ENCODE results near the gene PLXDC2.
A peak's percentile ranks its signal among the peaks of the same experiment; 100 is the strongest.

PLXDC2 gene

DNA sequence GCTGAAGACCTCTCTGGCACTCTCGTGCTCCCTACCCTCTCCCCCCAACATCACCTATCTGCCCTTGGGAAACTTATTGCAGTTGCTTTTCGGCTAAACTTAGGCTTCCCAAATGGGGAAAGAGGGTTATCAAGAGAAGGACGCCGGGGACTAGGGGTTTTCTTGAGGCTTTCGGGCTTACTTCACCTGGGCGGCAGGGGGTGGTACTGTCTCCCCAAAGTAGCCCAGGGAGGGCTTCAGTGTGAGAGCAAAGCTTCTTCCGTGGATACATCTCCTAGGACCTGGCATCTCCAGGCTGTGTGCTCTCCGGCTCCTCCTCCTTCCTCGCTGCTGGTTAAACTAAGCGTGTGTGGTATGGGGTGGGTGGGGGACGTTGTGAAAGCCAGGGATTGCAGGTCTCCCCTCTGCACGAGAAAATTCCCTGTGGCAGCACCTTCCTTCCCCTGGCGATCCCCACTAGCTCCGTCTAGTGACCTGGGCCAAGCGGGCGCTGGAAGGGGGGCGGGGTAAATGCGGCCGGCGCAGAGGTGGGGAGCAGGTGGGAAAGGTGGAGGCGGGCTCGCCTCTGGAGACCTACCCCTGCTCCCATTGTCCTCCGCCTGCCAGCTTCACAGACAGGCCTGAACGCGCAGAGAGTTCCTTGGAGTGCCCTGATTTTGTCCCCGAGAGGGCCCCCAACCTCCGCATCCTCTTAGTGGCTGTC lies 1.1 kb downstream of the PLXDC2 start:
- DNase-seq = no peak

DNA sequence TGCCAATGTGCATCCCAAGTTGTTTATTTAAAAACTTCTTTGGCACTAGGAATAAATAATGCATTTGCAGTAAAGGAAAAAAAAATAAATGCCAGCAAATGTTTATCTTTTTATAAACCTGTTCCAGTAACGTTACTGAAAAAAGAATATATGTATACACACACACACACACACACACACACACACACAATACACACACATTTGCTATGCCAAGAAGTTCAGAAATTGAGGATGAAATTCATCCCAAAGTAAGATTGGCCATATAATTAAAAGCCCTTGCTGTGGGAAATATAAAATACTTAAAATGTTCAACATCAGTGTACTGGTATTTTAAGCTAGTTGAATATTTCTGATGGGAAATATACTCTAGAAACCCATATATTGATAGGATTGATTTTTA lies 2.6 kb downstream of the PLXDC2 start:
- DNase-seq = no peak

DNA sequence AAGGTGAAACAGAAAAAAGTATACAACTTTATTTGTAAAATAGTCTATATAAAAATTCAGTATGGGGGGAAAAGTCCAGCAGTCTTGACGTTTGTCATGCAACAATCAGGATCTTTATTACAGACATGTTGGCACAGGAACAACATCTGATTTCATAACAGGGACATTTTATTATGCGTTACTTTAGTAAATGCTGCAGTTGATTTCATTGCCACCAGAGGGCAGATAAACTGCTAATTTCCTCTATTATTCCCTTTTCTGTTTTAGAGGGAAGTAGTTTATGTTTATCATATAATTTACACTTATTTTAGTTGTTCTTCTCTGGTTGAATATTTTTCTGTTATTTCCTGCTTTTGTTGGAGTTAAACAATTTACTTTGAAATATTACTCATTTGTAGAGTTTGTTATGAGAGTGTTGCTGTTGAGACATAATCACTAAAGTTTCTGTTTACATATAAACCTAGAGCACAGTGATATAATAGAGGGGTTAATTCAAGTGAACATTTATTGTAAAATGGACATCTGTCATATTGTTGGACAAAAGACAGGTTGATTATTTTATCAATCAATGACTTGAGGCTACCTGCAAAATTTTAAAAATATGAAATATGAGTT lies 3.3 kb downstream of the PLXDC2 start:
- DNase-seq = peak; percentile 3

- DNase-seq = no peak
These were observed 8.4 kb downstream of the PLXDC2 start for GRCh38 chr10:19824381-19825342.

GRCh38 chr10:19825700-19826099 lies 9.5 kb downstream of the PLXDC2 start:
- no peak for DNase-seq

GRCh38 chr10:19826712-19827111 lies 10.5 kb downstream of the PLXDC2 start:
- no peak for DNase-seq

- DNase-seq = no peak
These were observed 12.2 kb downstream of the PLXDC2 start for GRCh38 chr10:19828278-19829049.

DNA sequence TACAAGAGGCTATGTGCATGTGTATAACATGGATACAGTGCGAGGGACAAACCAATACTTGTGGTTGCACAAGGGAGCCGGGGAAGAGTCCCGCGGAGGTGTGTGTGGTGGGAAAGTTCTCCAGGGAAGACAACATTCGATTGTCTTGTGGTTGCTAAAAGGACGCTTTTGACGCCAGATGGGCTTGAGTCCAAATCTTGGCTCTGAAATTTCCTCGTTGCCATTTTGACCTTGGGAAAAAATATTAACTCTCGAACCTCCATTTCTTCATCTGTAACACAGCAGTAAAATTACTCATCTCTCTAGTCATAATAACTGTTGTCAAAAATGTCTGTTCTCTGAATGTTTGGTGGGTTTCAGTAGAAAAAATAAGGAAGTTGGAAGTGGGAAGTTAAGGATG lies 16.5 kb downstream of the PLXDC2 start:
- DNase-seq = no peak

DNA sequence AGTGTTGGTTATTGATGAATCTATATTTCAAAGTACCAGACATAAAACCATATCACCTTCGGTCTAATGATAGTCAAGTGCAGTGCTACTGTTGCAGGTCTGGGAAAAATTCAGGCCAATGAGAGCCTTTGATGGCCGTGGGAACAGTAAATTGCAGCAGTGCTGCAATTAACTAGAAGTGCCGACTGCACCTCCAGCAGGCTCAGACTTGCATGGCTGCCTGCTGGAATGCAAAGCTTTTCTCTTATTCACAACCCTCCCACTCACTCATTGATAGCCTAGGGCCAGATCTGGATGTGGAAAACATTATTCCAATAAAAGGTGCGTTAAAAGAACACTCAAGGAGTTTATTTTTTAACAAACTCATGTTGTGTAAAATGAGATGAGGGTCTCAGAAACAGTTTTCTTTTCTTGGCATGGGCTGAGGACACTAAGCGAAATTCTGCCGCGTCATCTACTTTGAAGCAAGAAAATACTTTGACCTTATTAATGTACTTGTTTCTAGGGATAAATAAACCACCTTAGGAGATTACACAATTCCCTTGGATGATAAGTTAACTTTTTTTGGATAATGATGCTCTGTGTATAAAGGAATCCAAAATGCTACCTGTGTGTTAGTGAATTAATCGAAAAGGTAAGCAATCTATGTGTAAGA lies 17.1 kb downstream of the PLXDC2 start:
- no peak for DNase-seq

GRCh38 chr10:19835952-19836351 lies 19.7 kb downstream of the PLXDC2 start:
- DNase-seq = no peak

GRCh38 chr10:19839090-19839489 lies 22.9 kb downstream of the PLXDC2 start:
- no peak for DNase-seq

DNA sequence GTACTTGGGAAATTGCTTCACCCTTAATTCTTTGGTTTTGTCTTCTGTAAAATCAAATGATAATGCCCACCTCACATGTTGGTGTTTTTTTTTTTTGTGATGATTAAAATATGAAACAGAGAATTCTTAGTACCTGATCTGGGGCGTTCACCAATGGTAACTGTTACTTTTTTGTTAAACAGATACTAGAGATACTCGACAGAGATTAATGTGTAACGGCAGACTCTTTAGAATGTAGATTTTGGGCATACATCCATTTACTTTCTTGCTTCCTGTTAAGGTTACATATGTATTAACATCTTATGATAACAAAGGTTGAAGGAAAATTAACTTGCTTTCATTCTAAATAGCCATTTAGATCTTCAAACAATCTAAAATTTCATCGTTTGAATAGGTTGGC lies 23.3 kb downstream of the PLXDC2 start:
- no peak for DNase-seq

DNA sequence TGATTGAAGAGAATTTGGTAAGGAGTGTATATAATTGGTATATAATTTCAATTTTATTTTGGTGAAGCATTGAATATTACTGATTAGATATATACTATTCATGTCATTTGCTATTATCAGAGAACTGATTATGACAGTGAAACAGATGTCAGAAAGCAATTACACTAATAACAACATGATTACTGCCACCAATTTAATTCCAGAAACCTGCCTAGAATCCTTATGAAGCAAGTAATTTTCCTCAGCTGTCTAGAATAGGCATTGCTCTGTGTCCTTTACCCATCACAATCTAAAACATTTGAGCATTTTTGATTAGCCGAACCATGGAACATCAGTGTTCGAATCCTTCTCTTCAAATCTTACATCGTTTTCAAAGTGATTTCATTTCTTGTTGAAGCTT lies 24.5 kb downstream of the PLXDC2 start:
- no peak for DNase-seq

DNA sequence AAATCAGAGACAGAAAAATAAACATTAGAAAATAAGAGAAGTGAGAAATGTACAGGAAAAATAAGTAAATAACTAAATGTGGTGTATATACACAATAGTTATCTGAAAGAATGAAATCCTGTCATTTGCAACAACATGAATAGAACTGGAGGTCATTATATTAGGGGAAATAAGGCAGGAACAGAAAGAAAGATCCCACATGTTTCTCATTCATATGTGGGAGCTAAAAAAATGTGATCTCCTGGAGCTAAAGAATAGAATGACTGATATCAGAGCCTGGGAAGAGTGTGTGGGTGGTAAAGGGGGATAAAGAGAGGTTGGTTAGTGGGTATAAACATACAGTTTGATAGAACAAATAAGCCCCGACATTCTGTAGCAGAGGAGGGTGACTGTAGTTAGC lies 27.3 kb downstream of the PLXDC2 start:
- no peak for DNase-seq

DNA sequence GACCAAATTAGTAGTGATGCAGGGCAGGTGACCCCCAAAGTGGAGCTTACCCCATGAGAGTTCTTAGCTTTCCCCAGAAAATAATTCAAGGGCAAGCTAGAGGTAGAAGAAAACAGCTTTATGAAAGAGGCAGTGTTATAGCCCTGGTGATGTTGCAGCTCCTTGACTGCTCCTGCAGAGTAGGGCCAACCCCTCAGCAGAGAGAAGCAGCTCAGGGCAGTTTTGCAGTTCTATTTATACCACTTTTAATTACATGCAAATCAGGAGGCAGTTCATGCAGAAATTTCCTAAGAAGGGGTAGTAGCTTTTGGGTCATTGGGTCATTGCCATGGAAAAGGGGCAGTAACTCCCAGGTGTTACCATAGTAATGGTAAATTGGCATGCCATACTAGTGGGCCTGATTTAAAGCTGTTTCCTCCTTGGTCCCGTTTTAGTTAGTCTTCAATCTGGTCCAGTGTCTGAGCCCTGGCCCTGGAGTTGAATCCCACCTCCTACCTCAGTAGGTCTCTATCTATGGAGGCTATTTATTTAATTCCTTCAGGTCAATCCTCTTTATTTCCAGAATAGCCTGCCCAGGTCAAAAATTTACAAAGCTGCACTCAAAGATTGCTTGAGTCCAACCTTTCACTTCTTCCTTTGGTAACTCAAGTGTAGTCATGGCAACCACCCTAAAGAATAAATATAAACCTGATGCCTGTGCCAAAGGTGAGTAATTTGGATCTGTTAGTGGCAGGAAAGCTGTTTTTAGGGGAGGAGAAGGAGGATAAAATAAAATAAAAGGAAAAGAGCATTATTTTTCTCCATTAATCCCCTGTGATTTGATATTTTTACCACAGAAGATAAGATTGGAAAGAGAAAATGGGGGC lies 29.5 kb downstream of the PLXDC2 start:
- DNase-seq = no peak

- no peak for DNase-seq
These were observed 31.1 kb downstream of the PLXDC2 start for GRCh38 chr10:19847321-19847720.

DNA sequence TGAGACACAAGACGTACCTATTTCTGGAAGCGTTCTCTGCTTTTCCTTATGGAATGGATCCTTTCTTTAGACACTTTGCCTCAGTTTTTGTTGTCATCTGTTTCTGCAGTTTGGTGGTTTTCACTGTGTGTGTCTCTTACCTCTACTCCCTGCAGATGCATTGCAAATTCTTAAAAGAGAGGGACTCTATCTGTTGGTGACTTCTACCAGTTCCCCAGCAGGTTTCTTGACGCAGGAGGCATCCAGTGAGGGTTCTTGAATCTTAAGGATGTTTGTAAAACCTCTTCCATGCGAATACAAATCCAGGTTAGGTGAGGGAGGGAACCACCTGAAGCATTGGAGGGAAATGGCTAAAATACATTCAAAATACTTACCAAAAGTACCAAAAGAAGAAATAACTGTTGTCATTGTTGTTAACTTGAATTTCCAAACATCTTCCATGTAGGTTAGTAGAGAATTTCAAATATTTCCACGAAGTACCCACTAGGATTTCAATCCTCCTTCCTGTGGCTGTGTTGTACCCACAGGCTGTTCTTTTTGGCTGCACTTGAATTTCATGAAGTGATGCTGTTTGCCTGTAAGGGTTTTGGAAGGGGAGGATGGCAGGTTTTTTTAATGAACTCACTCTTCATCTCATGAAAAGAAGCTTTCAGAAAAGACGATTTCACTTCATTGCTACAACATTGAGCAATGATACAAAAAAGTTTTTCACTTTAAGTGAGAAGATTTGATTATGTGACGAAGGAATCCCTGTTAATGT lies 32.2 kb downstream of the PLXDC2 start:
- no peak for DNase-seq

- no peak for DNase-seq
These were observed 37.6 kb downstream of the PLXDC2 start for GRCh38 chr10:19853831-19854230.

- DNase-seq = no peak
These were observed 41.6 kb downstream of the PLXDC2 start for GRCh38 chr10:19857876-19858275.

GRCh38 chr10:19860107-19860506 lies 43.9 kb downstream of the PLXDC2 start:
- no peak for DNase-seq
